Endothelial cell of hepatic sinusoid (primary cell): Measurements from ENCODE around the gene TMEM101.
"Not testable (repeated sequence)": the region's sequence is repeated elsewhere in the genome, so short reads cannot be mapped to it uniquely, and the experiment has no call there.

Source experiments
- in situ Hi-C: cut with HindIII; loops from 2 replicates; pipeline ENCODE4 v1.10.0; 2017; ENCODE audit warnings: low sequenced_read_pairs

Gene TMEM101

GRCh38 chr17:43979011-43979410, 35.8 kb downstream of the TMEM101 start:
- in situ Hi-C loops: no loop called here

- in situ Hi-C loops: no loop called here
Measured at GRCh38 chr17:43978078-43978477, 36.7 kb downstream of the TMEM101 start.

- in situ Hi-C loops: no loop called here
Measured at GRCh38 chr17:43976963-43977837, 37.6 kb downstream of the TMEM101 start.

- in situ Hi-C loops: no loop called here
Measured at GRCh38 chr17:43975898-43976297, 38.9 kb downstream of the TMEM101 start.

GRCh38 chr17:43974382-43975266, 40.1 kb downstream of the TMEM101 start:
- in situ Hi-C loops: no loop called here

GRCh38 chr17:43972444-43973212, 42.1 kb downstream of the TMEM101 start:
- in situ Hi-C loops: not testable (repeated sequence)

- in situ Hi-C loops: not testable (repeated sequence)
Measured at GRCh38 chr17:43971436-43971835, 43.3 kb downstream of the TMEM101 start.

- in situ Hi-C loops: no loop called here
Measured at GRCh38 chr17:43970366-43970765, 44.4 kb downstream of the TMEM101 start.

GRCh38 chr17:43967251-43967875, 47.4 kb downstream of the TMEM101 start:
- in situ Hi-C loops: no loop called here

GRCh38 chr17:43966276-43966675, 48.5 kb downstream of the TMEM101 start:
- in situ Hi-C loops: no loop called here

GRCh38 chr17:43962479-43962878, 52.3 kb downstream of the TMEM101 start:
- in situ Hi-C loops: no loop called here

GRCh38 chr17:43961954-43962353, 52.8 kb downstream of the TMEM101 start:
- in situ Hi-C loops: no loop called here

- in situ Hi-C loops: not testable (repeated sequence)
Measured at GRCh38 chr17:43961292-43961691, 53.5 kb downstream of the TMEM101 start.
